Stimulated activated naive B cell treated with anti-CD40 and anti-IgM and Interleukin-4, amounts not matched to agents 10 μg/mL and 1 μg/mL and 100 μg/mL, for 72 hours (primary cell): ENCODE data around the gene EFNA3.
A peak's percentile ranks its signal among the peaks of the same experiment; 100 is the strongest.

Experiments used
- ATAC-seq, 2 donors: fragments of 150-1000 bp; cut with Tn5 transposase; replicated peaks; 2 replicates each; pipeline ENCODE4 v1.10.0; 2021; ENCODE audit warnings: moderate library complexity in 1 of 2
- DNase-seq: peaks from one replicate; pipeline ENCODE4 v3.0.0; 2021
- H3K27ac Mint-ChIP-seq: one replicate; pipeline ENCODE4 v1.8.0; 2022; ENCODE audit warnings: mild to moderate bottlenecking, mixed read lengths
- H3K27me3 Mint-ChIP-seq, 2 donors: one replicate each; pipeline ENCODE4 v1.8.0; 2022; ENCODE audit warnings: mixed read lengths in 2 of 2
- H3K36me3 Mint-ChIP-seq, 2 donors: one replicate each; pipeline ENCODE4 v1.8.0; 2022; ENCODE audit warnings: mixed read lengths in 2 of 2, mild to moderate bottlenecking in 1 of 2
- H3K4me1 Mint-ChIP-seq, 2 donors: one replicate each; pipeline ENCODE4 v1.8.0; 2022; ENCODE audit warnings: mixed read lengths in 2 of 2, mild to moderate bottlenecking in 1 of 2
- H3K4me3 Mint-ChIP-seq, 2 donors: one replicate each; pipeline ENCODE4 v1.8.0; 2022; ENCODE audit warnings: mild to moderate bottlenecking in 2 of 2, mixed read lengths in 2 of 2, moderate library complexity in 1 of 2
- H3K9me3 Mint-ChIP-seq, 2 donors: one replicate each; pipeline ENCODE4 v1.8.0; 2022; ENCODE audit warnings: mixed read lengths in 2 of 2, mild to moderate bottlenecking in 1 of 2

The EFNA3 gene

GRCh38 chr1:155068599-155068998 is 10.0 kb upstream of the EFNA3 start:
- H3K36me3 Mint-ChIP-seq, result peaks cover 17 to 28% of the 10 kb centered on the region in 2 donors
- H3K4me1 Mint-ChIP-seq, result peaks cover 44 to 58% of the 10 kb centered on the region in 2 donors
- ATAC-seq (no peak), DNase-seq (no peak)
- no peaks in the 10 kb centered on the region for H3K27me3 Mint-ChIP-seq
- no peak overlapping the region for H3K27ac Mint-ChIP-seq
- no peaks in the 10 kb centered on the region for H3K9me3 Mint-ChIP-seq
- no peak overlapping the region for H3K4me3 Mint-ChIP-seq

- no peak for DNase-seq
- no peak overlapping the region for H3K27ac Mint-ChIP-seq
- peaks cover 17 to 28% of the 10 kb centered on the region in 2 donors for H3K36me3 Mint-ChIP-seq
- H3K27me3 Mint-ChIP-seq, result no peaks in the 10 kb centered on the region
- no peak overlapping the region for H3K4me3 Mint-ChIP-seq
- no peak for ATAC-seq
- H3K4me1 Mint-ChIP-seq, result peaks cover 43 to 57% of the 10 kb centered on the region in 2 donors
- no peaks in the 10 kb centered on the region for H3K9me3 Mint-ChIP-seq
Measured at GRCh38 chr1:155069551-155070157, 9.0 kb upstream of the EFNA3 start.

GRCh38 chr1:155070158-155070621 is 8.4 kb upstream of the EFNA3 start:
- Mint-ChIP-seq H3K27me3 (no peaks in the 10 kb centered on the region), H3K27ac (peak overlapping the region; percentile 14), H3K4me3 (peak overlapping the region; percentile 29 to 77), H3K9me3 (no peaks in the 10 kb centered on the region), H3K4me1 (peaks cover 42 to 54% of the 10 kb centered on the region in 2 donors), H3K36me3 (peaks cover 17 to 28% of the 10 kb centered on the region in 2 donors)
- DNase-seq (no peak), ATAC-seq (no peak)

- ATAC-seq (peak; percentile 92 to 96), DNase-seq (peak; percentile 71)
- H3K4me1 Mint-ChIP-seq, result peaks cover 42 to 53% of the 10 kb centered on the region in 2 donors
- H3K36me3 Mint-ChIP-seq, result peaks cover 17 to 27% of the 10 kb centered on the region in 2 donors
- no peaks in the 10 kb centered on the region for H3K27me3 Mint-ChIP-seq
- no peak overlapping the region for H3K27ac Mint-ChIP-seq
- H3K4me3 Mint-ChIP-seq, result peak overlapping the region; percentile 29 to 77
- no peaks in the 10 kb centered on the region for H3K9me3 Mint-ChIP-seq
Measured at GRCh38 chr1:155070721-155071569, 7.7 kb upstream of the EFNA3 start.

- peak overlapping the region; percentile 1 for H3K27ac Mint-ChIP-seq
- ATAC-seq, result no peak
- H3K4me1 Mint-ChIP-seq, result peaks cover 36 to 46% of the 10 kb centered on the region in 2 donors
- H3K9me3 Mint-ChIP-seq, result no peaks in the 10 kb centered on the region
- no peak for DNase-seq
- no peaks in the 10 kb centered on the region for H3K27me3 Mint-ChIP-seq
- peak overlapping the region; percentile 29 to 77 for H3K4me3 Mint-ChIP-seq
- peaks cover 13 to 21% of the 10 kb centered on the region in 2 donors for H3K36me3 Mint-ChIP-seq
Measured at GRCh38 chr1:155071701-155072100, 6.9 kb upstream of the EFNA3 start.

GRCh38 chr1:155072531-155073289 is 5.9 kb upstream of the EFNA3 start:
- H3K36me3 Mint-ChIP-seq, result peaks cover 7 to 12% of the 10 kb centered on the region in 2 donors
- DNase-seq (no peak), ATAC-seq (no peak)
- H3K4me1 Mint-ChIP-seq, result peaks cover 34 to 39% of the 10 kb centered on the region in 2 donors
- H3K27ac Mint-ChIP-seq, result no peak overlapping the region
- no peaks in the 10 kb centered on the region for H3K27me3 Mint-ChIP-seq
- no peaks in the 10 kb centered on the region for H3K9me3 Mint-ChIP-seq
- H3K4me3 Mint-ChIP-seq, result no peak overlapping the region

- Mint-ChIP-seq H3K27ac (peak overlapping the region; percentile 42), H3K9me3 (no peaks in the 10 kb centered on the region), H3K4me3 (no peak overlapping the region), H3K4me1 (peaks cover 39 to 48% of the 10 kb centered on the region in 2 donors), H3K27me3 (no peaks in the 10 kb centered on the region), H3K36me3 (peaks cover 4 to 8% of the 10 kb centered on the region in 2 donors)
- ATAC-seq (no peak), DNase-seq (no peak)
Measured at GRCh38 chr1:155073377-155074242, 5.0 kb upstream of the EFNA3 start.

- no peak overlapping the region for H3K27ac Mint-ChIP-seq
- peaks cover 38 to 58% of the 10 kb centered on the region in 2 donors for H3K4me1 Mint-ChIP-seq
- no peaks in the 10 kb centered on the region for H3K9me3 Mint-ChIP-seq
- ATAC-seq (no peak), DNase-seq (no peak)
- H3K4me3 Mint-ChIP-seq, result no peak overlapping the region
- H3K27me3 Mint-ChIP-seq, result peaks cover 12 to 13% of the 10 kb centered on the region in 2 donors
- H3K36me3 Mint-ChIP-seq, result no peaks in the 10 kb centered on the region
Measured at GRCh38 chr1:155075535-155075934, 3.1 kb upstream of the EFNA3 start.

- Mint-ChIP-seq H3K36me3 (no peaks in the 10 kb centered on the region), H3K9me3 (no peaks in the 10 kb centered on the region), H3K4me1 (peaks cover 38 to 56% of the 10 kb centered on the region in 2 donors), H3K27me3 (peaks cover 15 to 17% of the 10 kb centered on the region in 2 donors), H3K4me3 (no peak overlapping the region), H3K27ac (no peak overlapping the region)
- ATAC-seq (no peak), DNase-seq (no peak)
Measured at GRCh38 chr1:155076371-155076770, 2.3 kb upstream of the EFNA3 start.

GRCh38 chr1:155077346-155077745 is 1.3 kb upstream of the EFNA3 start:
- H3K9me3 Mint-ChIP-seq, result no peaks in the 10 kb centered on the region
- no peak overlapping the region for H3K4me3 Mint-ChIP-seq
- H3K4me1 Mint-ChIP-seq, result peaks cover 35 to 56% of the 10 kb centered on the region in 2 donors
- H3K36me3 Mint-ChIP-seq, result peaks cover 0 to 1% of the 10 kb centered on the region in 2 donors
- H3K27ac Mint-ChIP-seq, result no peak overlapping the region
- H3K27me3 Mint-ChIP-seq, result peaks cover 25% of the 10 kb centered on the region in 2 donors
- no peak for DNase-seq
- ATAC-seq, result no peak

GRCh38 chr1:155077758-155078445 is 735 bp upstream of the EFNA3 start:
- peak; percentile 38 to 48 for ATAC-seq
- no peak for DNase-seq
- Mint-ChIP-seq H3K4me1 (peaks cover 37 to 60% of the 10 kb centered on the region in 2 donors), H3K27me3 (peaks cover 29 to 30% of the 10 kb centered on the region in 2 donors), H3K9me3 (no peaks in the 10 kb centered on the region), H3K4me3 (peak overlapping the region in 1 of 2 donors; percentile 81), H3K27ac (no peak overlapping the region), H3K36me3 (peaks cover 0 to 1% of the 10 kb centered on the region in 2 donors)

GRCh38 chr1:155079210-155079486 is 511 bp downstream of the EFNA3 start:
- peaks cover 0 to 1% of the 10 kb centered on the region in 2 donors for H3K36me3 Mint-ChIP-seq

More at GRCh38 chr1:155079210-155079486, 511 bp downstream of the EFNA3 start:
- DNase-seq (no peak), ATAC-seq (no peak)
- Mint-ChIP-seq H3K9me3 (no peaks in the 10 kb centered on the region), H3K4me3 (peak overlapping the region; percentile 81), H3K27me3 (peaks cover 38 to 43% of the 10 kb centered on the region in 2 donors), H3K27ac (peak overlapping the region; percentile 60), H3K4me1 (peaks cover 36 to 63% of the 10 kb centered on the region in 2 donors)
